Measurements from ENCODE around the gene RASGRF2.

The RASGRF2 gene

DNA sequence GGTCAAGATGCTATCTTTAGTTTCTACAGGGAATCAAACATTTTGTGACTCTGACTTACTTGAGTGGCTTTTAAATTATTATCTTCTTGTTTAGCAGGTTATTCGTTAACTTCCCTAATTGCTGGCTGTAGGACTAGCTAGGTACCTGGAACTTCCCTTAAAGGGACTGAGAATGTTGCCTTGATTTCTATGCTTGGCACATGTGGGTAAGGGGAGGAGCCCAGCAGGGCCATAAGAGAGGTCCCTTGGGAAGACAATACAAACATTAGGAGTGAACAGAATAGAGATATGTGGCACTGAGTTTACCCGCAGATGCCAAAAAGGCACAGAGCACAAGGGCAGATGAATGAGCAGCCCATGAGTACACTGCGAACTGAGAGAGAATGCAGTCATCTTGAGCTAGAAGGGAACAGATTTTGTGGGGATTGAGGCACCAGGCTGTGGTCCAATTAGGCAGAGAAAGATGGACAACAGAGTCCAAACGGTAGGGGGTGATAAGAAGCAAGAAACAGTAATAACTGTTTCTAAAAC is 282.8 kb downstream of the RASGRF2 start:
- TF ChIP-seq, protein P1, sequence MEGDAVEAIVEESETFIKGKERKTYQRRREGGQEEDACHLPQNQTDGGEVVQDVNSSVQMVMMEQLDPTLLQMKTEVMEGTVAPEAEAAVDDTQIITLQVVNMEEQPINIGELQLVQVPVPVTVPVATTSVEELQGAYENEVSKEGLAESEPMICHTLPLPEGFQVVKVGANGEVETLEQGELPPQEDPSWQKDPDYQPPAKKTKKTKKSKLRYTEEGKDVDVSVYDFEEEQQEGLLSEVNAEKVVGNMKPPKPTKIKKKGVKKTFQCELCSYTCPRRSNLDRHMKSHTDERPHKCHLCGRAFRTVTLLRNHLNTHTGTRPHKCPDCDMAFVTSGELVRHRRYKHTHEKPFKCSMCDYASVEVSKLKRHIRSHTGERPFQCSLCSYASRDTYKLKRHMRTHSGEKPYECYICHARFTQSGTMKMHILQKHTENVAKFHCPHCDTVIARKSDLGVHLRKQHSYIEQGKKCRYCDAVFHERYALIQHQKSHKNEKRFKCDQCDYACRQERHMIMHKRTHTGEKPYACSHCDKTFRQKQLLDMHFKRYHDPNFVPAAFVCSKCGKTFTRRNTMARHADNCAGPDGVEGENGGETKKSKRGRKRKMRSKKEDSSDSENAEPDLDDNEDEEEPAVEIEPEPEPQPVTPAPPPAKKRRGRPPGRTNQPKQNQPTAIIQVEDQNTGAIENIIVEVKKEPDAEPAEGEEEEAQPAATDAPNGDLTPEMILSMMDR (IDR thresholded peaks at IDR 0.05): no peak

DNA sequence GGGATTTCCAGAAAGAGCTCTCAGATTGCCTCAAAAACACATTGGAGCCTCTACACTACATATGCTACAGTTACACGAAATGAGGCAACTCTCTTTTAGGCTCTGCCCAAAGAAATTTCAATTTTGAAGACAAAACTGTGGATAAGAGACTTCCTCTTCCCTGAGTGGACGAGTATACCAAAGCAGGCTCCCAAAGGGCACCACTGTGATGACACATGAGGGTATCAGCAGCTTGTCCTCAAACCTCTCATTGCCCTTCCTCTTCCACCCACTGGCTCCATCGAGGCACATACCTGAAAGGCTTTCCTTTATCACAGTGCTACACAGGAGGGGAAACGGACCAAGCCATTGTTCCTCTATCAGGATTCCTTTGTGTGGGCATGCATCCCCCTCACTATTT is 284.3 kb downstream of the RASGRF2 start:
- TF ChIP-seq, protein P1 (IDR thresholded peaks at IDR 0.05): no peak

DNA sequence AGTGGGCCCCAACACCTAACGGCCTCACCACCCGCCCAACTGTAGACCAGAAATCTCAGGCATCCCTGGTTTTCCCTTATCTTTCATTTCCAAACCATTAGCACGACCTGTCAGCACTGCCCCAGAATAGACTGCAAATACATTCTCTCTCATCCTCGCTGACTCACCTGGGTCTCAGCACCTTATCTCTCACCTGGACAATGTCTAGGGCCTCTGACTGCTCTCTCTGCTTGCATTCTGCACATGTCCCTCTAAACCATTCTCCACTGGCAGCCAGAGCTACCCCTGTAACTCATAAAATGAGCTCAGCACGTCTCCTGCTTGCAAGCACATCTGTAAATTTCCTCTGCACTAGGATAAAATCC is 285.7 kb downstream of the RASGRF2 start:
- TF ChIP-seq, protein P1 (IDR thresholded peaks at IDR 0.05): no peak

DNA sequence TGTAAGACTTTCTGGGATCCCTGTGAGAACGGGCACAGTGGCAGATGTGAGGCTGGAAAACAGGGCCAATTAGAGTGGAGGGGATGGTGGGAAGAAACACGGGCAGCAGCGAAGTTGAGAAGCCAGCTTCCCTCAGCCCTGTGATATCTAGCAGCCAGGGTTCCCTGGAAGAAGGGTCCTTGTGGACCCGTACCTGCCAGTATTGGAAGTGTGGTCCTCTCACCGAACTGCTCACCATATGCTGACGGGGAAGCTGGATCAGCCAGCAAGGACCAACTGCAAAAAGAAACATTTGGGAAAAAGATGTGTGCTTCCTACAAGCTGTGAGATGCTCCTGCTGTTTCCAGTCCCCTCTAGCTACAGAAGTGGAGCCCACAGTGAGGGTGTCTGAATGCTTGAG is 286.5 kb downstream of the RASGRF2 start:
- TF ChIP-seq, protein P1 (IDR thresholded peaks at IDR 0.05): no peak

DNA sequence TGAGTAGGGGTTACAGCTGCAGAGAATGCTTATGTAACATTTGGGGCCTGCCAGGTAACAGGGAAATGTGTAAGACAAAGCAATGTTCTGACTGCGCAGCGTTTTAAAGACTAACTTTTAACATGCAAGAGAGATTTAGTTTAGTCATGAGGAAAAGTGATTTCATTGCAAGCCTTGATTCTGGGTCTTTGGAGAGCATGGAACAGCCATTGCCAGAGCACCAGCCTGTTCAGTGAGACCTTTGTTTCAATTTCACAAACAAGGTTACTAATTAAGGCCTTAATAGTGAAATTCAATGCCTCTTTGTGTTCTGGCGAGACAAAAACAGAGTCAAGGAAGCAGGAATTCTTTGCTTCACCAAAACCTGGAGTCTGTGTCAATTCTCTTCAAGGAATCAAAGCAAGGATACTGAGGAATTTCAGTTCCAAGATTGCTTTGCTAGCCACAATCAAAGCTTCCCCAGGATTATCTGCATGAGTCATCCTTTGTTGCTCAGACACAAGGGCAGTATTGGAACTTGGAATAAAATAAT is 287.3 kb downstream of the RASGRF2 start:
- TF ChIP-seq, protein P1 (IDR thresholded peaks at IDR 0.05): no peak

DNA sequence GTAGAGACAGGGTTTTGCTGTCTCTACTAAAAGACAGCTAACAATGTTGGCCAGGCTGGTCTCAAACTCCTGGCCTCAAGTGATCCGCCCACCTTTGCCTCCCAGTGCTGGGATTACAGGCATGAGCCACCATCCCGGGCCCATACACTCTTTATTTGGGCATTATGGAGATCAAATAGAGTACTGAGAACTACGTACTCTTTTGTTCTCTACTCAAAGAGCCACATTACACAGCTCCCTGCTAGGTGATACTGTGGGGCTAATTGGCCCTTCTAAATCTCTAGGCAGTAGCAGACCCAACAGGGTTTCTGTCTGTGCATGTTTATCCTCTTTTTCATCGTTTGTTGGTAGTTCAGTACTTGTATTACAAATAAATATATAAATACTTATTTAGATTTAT is 289.1 kb downstream of the RASGRF2 start:
- TF ChIP-seq, protein P1 (IDR thresholded peaks at IDR 0.05): no peak

DNA sequence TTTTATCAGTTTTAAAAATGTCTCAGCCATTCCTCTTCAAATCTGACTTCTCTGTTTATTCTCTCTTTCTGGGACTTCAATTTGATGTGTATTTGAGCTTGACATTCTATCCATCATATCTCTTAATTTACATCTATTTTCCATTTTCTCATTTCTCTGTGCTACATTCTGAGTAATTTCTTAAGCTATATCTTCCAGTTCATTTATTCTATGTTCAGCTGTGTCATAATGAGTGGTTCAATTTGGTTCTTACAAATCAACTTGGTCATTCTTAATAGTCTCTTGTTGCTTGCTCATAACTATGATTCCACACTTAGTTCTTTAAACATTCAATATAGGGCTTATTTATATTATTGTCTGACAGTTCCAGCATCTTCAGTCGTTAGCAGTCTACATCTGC is 289.8 kb downstream of the RASGRF2 start:
- TF ChIP-seq, protein P1 (IDR thresholded peaks at IDR 0.05): no peak

DNA sequence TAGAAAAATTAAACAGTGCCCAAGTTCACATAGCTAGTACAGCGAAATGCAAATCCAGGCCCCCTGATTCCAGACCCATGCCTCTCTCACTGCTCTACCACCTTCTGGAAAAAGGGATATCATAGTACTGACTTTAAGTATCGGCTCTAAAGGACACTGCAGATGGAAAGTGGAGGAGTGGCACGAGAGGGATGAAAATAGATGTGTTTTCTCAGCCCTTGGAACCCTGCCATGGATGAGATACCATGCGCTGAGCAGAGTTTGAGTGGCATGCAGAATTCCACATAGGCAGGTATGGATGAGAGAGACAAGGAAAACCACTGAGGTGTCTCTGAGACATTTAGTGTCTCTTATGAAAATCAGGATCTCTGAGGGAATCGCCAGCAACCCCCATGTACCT is 291.8 kb downstream of the RASGRF2 start:
- TF ChIP-seq, protein P1 (IDR thresholded peaks at IDR 0.05): no peak
